ENCODE data around the gene PHACTR4.
"Not testable (repeated sequence)": the region's sequence is repeated elsewhere in the genome, so short reads cannot be mapped to it uniquely, and the experiment has no call there.

Gene PHACTR4

DNA sequence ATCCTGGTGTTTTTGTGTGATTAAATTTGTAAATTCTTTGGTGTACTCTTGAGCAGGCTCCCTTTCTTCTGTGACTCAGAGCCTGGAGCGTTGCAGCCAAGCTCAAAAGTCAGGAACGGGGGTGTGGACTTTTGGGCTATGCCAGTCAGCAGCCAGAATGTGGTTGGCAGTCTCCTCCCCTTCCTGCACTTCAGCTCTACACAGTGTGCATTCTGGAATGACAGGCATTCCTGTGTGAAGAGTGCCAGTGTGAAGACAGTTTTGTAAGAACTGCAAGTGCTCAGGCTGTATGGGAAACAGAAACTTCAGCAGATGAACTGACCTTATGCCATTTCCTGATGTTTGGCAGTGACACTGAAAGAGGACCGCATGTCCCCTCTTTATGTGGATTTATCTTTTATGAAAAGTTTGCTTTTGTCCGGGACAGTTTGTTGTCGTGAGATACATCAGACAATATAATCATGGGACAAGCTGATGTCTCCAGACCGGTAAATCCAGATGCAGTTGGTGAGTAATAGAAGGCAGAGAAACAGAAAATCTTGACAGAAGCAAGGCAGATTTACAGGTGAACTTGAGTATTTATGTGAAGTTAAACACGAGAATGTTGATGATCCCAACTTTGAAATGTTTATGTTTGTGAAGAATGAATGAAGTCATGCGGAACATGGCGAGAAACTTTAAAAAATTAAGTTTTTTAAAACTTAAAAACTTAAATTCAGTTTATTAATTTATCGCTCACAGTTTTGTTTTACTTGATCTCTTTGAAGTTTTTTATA lies 68.6 kb downstream of the PHACTR4 start:
- DNase-seq: no peak

- no peak for DNase-seq
Measured at GRCh38 chr1:28439320-28439719, 69.8 kb downstream of the PHACTR4 start.

- DNase-seq: no peak
Measured at GRCh38 chr1:28441674-28442073, 72.1 kb downstream of the PHACTR4 start.

GRCh38 chr1:28443550-28443949 lies 74.0 kb downstream of the PHACTR4 start:
- DNase-seq: no peak

DNA sequence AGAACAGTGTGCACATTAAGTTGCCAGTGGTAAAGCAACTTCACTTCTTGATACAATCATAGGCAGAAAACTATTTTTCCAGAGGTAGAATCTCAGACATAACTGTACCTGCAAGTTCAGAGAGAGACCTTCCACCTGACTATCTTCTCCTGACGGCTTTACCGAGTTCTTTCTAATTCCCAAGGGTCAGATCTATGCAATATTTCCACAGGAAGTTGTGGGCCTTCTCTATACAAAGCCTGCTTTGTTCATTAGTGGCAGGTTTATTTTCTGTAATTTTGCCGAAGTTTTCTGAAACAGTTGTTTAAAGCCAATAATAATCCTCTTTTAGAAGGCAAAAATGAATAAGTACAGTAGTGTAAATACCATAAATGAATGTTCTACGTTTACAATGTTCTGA lies 78.1 kb downstream of the PHACTR4 start:
- no peak for DNase-seq

DNA sequence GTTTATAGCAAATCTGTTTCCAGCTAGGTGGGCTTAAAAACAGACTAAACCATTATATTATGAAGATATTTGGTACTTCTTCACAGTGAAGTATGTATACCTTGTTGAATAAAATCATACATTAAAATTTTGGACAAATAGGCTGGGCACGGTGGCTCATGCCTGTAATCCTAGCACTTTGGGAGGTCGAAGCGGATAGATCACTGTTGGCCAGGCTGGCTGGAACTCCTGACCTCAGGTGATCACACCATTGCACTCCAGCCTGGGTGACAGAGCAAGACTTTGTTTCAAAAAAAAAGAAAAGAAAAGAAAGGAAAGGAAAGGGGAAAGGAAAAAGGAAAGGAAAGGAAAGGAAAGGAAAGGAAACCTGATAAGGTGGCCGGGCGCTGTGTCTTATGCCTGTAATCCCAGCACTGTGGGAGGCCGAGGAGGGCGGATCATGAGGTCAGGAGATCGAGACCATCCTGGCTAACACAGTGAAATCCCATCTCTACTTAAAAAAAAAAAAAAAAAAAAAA lies 78.6 kb downstream of the PHACTR4 start:
- DNase-seq: not testable (repeated sequence)

- no peak for DNase-seq
Measured at GRCh38 chr1:28449904-28450303, 80.4 kb downstream of the PHACTR4 start.

GRCh38 chr1:28450561-28450960 lies 81.0 kb downstream of the PHACTR4 start:
- DNase-seq: no peak

DNA sequence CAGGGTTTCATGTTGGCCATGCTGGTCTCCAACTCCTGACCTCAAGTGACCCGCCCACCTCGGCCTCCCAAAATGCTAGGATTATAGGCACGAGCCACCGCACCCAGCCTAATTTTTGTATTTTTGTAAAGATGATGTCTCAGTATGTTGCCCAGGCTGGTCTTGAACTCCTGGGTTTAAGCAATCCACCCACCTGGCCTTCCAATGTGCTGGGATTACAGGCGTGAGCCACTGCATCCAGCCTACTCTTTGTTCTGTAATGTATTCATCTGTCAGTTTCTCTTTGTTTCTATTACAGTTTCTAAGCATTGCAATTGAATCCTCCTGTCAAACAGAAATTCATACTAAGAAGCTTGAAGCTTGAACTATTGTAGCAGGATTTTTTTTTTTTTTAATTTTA lies 81.5 kb downstream of the PHACTR4 start:
- no peak for DNase-seq

- no peak for DNase-seq
Measured at GRCh38 chr1:28456078-28456477, 86.5 kb downstream of the PHACTR4 start.

DNA sequence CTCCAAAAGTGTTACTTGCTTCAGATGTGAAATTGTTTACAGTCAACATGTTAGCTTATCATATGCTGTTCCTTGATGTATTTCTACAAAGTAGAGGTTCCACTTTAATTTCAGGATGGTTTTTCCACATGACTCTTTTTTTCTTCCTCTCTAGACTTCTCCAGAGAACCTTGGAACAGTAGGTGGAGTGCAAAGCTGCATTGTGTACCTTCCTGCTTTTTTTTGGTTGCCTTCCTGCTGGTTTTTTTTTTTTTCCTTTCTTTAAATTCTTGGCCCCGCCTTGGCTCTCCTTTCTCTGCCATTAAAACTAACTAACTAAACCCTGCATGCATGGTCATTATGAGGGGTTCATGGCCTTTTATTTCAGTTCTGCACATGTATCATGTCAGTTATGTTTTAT lies 88.1 kb downstream of the PHACTR4 start:
- DNase-seq: no peak

DNA sequence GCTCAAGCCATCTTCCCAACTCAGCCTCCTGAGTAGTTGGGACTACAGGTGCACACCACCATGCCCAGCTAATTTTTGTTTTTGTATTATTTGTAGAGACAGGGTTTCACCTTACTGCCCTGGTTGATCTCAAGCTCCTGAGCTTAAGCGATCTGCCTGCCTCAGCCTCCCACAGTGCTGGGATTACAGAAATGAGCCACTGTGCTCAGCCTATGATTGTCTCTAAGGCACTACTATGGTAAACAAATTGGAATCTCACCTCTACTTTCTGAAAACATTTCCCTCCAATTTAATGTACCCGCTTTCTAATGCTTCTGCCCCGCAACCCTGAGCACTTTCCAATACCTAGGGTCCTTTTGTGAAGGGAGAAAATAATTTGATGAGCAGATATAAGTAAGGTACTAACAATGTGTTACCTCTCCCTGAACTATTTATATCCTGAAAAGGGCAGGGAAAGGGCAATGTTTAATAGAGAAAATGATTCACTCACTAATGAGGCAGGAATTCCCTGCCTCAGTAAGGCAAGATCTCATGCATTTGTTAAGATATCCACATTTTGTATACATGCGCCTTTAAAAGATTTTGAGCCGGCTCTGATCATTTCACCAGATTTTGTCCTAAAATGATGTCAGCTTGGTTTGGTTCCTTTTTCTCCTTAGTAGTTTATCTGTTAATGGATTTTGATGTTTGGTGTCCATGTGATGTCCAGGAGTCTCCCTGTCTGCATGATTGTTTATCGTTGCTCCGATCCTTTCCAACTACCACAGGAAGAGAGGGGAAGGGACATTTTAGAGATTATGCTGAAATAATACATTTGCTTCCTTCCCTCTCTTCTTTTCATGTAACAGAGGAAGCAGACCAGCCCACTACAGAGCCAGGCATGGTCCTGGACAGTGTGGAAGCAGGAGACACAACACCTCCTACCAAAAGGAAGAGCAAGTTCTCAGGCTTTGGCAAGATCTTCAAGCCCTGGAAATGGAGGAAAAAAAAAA lies 89.0 kb downstream of the PHACTR4 start:
- DNase-seq: no peak

DNA sequence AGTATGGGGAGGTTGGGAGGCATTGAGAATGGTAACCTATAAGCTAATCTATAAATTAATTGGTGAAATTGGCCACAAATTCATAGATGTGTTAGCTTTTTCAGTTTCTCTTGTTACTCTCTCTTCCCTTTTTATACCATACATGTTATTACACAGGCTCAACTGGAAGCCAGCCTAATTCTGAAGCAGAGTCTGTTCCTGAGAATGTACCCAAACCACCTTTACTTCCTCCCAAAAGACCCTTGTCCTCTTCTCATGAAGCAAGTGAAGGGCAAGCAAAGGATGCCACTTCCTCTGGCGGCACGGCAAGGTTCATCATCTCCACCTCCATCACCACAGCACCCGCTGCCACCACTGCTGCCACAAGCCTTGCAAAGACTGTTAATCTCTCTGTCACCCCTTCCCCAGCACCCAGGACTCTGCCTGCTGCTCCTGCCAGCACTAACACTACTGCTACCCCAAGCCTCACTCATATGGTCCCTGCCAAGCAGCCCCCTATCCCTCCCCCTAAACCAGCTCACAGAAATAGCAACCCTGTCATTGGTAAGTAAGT lies 96.8 kb downstream of the PHACTR4 start:
- no peak for DNase-seq

GRCh38 chr1:28470146-28470545 lies 100.6 kb downstream of the PHACTR4 start:
- no peak for DNase-seq

- not testable (repeated sequence) for DNase-seq
Measured at GRCh38 chr1:28479497-28479896, 110.0 kb downstream of the PHACTR4 start.

DNA sequence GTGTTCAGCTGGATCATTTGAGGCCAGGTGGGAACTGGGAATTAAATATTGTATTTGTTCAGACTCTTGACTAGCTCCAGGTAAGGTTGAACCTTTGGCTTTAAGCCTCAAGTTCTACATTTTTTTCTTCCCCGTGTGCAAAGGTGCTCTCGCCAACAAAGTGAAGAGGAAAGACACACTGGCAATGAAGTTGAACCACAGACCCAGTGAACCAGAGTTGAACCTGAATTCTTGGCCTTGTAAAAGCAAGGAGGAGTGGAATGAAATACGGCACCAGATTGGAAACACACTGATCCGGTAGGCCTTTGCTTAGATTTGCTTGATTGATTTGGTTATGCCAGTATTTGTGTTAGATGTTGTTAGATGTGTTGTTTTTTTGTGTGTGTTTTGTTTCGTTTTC lies 110.8 kb downstream of the PHACTR4 start:
- no peak for DNase-seq

DNA sequence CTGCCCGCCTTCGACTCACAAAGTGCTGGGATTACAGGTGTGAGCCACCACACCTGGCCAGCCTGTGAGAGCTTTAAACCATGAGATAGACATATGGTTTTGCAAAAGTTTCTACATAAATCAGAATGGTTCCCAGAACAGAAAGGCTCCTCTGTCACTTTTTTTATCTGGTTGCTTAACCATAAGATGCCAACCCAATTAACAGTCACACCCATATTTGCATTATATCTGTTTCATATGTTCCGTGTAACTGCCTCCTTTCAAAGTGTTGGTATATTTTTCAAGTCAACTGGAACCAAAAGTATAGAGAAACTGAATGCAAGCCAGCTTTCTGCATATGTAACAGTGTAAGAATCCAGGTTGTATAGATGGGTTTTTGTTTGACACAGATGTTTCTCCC lies 112.6 kb downstream of the PHACTR4 start:
- DNase-seq: no peak

DNA sequence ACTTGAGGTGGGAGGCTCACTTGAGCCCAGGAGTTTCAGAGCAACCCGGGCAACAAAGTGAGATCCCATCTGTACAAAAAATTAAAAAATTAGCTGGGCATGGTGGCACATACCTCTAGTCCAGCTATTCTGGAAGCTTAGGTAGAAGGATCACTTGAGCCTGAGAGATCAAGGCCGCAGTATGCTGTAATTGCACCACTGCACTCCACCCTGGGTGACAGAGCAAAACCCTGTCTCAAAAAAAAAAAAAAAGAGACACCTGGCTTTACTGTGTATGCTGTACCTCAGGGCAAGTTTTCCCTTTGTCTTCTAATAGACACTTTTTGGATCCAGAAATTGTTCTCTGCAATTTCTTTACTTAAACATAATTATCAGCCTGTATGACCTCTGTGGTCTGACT lies 113.2 kb downstream of the PHACTR4 start:
- DNase-seq: no peak

DNA sequence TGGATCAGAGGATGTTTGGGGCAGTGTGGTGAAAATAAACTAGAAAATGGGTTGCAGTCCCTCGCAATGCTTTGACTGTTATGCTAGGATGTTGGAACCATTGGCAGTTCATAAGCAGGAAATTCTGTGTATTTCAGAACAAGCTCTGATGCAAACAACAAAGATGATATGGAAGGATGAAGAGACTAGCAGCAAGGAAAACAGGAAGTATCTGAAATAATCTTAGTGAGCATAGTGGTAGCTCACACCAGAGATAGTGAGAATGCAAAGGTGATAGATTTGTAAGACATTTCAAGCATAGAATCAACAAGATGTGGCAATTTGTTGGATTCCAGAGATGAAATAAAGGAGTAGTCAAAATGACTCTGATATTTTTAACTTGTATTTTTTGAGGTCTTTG lies 125.2 kb downstream of the PHACTR4 start:
- DNase-seq: no peak

DNA sequence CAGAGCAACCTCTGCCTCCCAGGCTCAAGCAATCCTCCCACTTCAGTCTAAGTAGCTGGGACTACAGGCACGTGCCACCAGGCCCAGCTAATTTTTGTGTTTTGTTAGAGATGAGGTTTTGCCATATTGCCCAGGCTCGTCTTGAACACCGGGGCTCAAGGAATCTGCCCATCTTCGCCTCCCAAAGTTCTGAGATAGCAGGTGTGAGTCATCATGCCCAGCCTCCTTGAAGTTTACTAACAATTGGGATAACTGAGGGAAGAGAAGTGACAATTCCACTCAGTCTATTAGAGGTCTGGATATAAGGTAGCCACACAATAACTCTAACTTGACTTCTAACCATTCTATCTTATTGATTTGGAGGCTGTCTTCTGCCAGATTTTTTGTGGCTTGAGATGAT lies 130.0 kb downstream of the PHACTR4 start:
- DNase-seq: no peak

DNA sequence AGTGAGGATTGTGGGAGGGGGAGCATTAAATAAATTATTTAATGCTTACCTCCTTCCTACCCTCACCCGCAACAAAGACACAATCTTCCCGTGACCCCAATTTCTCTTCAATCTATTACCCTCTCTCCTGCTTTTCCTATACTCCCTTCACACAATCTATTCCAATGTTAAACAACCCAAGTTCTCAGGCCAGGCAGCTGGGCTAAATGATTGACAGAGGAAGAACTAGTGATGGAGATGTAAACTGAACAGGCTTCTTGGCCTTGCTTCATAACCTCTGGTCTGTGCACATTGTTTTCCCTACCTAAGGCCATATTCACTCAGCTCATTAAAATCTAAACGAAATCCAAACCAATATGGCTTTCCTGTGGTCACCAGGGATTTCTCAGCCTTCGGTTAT lies 132.4 kb downstream of the PHACTR4 start:
- DNase-seq: no peak

DNA sequence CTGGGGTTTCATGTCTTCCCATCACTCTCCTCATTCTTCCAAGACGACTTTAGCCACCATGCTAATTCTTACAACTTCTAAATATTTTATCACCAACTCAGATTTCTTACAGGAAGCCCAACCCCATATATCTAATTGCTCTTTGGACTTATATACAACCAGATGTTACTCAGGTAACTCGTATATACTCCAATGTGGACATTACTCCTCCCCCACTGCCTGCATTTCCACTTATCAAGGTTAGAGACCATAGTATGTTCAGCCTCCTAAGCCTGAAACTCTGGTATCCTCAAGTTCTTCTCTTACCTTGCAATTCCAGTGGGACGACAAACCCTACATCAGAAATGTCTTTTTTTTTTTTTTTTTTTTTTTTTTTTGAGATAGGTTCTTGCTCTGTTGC lies 133.6 kb downstream of the PHACTR4 start:
- no peak for DNase-seq

GRCh38 chr1:28505406-28506187 lies 136.1 kb downstream of the PHACTR4 start, which contains the start of gene RCC1:
TSS of gene RCC1 (plus strand) at chr1:28506043. CDS start at chr1:28529867, 23,824 bp downstream.
- DNase-seq: peak; percentile 95

Measured in NCI-H2081 treated with DMSO at 0.1 percent for 48 hours (cell line).